ENCODE results near the gene MRPL48. TPM values are rescaled to one million over a fixed set of nuclear protein-coding genes. Genes with fewer than 3 reads are reported as not detected.
"Not testable (repeated sequence)": the region's sequence is repeated elsewhere in the genome, so short reads cannot be mapped to it uniquely, and the experiment has no call there.

Gene MRPL48
- total RNA-seq, 2 experiments from 2014 or later, result 41.3 to 44.9 TPM

DNA sequence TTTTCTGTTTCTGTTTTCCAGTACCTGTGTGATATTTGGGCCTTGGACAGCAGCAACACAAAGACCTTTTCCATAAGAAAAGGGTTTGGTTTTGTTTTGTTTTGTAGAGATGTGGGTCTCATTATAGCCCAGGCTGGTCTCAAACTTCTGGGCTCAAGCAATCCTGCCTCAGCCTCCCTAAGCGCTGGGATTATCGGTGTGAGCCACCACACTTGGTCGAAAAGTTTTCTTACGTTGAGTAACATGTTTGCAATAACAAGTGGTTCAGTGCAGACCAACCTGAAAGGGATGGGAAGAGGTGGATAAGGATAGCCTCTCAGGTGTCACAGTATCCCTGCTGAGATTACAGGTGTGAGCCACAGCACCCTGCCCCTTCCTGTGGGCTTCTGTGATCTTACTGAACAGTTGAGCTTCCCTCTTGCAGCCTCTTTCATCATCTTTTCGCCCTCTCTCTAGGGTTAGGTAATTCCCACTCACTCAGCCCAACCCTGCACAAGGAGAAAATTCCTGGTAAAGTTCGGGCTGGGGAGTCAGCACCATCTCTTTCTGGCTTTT is 3.5 kb upstream of the MRPL48 start:
- Mint-ChIP-seq H3K4me1 (ENCODE audit: low read depth) (peaks cover 12% of the 10 kb centered on the region), H3K9me3 (no peaks in the 10 kb centered on the region), H3K27ac (peak overlapping the region; percentile 15), H3K4me3 (no peak overlapping the region), H3K36me3 (ENCODE audit: low read depth) (no peaks in the 10 kb centered on the region), H3K27me3 (no peaks in the 10 kb centered on the region)
- ChIA-PET POLR2A (no interaction called here), CTCF (interaction anchor here (1.3 kb wide), 1 partner anchor 23 kb away, joined by 8 read pairs; the partner anchor contains the start of gene RAB6A)
- DNase-seq (peak; percentile 23), ATAC-seq (no peak)
- TF ChIP-seq, protein P1, sequence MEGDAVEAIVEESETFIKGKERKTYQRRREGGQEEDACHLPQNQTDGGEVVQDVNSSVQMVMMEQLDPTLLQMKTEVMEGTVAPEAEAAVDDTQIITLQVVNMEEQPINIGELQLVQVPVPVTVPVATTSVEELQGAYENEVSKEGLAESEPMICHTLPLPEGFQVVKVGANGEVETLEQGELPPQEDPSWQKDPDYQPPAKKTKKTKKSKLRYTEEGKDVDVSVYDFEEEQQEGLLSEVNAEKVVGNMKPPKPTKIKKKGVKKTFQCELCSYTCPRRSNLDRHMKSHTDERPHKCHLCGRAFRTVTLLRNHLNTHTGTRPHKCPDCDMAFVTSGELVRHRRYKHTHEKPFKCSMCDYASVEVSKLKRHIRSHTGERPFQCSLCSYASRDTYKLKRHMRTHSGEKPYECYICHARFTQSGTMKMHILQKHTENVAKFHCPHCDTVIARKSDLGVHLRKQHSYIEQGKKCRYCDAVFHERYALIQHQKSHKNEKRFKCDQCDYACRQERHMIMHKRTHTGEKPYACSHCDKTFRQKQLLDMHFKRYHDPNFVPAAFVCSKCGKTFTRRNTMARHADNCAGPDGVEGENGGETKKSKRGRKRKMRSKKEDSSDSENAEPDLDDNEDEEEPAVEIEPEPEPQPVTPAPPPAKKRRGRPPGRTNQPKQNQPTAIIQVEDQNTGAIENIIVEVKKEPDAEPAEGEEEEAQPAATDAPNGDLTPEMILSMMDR (IDR thresholded peaks at IDR 0.05), result no peak
- intact Hi-C loops (cut with micrococcal nuclease), result no loop called here

DNA sequence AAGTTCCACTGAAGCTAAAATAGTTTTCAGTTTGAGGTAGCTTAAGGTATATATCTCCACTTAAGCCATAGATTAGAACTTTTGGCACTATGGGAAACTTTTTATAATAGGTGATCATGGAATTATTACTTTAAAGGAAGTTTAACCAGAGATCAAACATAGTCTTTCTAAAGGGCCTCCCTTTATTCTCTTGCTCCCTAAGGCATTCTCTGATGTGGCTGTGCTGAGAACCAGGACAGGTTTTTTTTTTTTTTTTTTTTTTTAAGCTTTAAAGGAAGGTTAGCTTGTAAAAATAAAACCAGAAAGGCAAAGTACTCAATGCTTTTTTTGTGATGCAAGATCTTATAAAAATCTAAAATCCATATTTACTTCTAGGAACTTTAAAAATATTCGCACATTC is 2.9 kb upstream of the MRPL48 start:
- intact Hi-C loops (cut with micrococcal nuclease), result no loop called here
- ATAC-seq (no peak), DNase-seq (no peak)
- Mint-ChIP-seq H3K27me3 (no peaks in the 10 kb centered on the region), H3K4me1 (ENCODE audit: low read depth) (peaks cover 12% of the 10 kb centered on the region), H3K36me3 (ENCODE audit: low read depth) (no peaks in the 10 kb centered on the region), H3K27ac (peak overlapping the region; percentile 15), H3K9me3 (no peaks in the 10 kb centered on the region), H3K4me3 (no peak overlapping the region)
- POLR2A ChIA-PET, result interaction anchor here (0.8 kb wide), 1 partner anchor 21 kb away, joined by 3 read pairs; no protein-coding TSS in a partner anchor
- CTCF ChIA-PET, result interaction anchor here (1.3 kb wide), 1 partner anchor 24 kb away, joined by 8 read pairs; the partner anchor contains the start of gene RAB6A
- TF ChIP-seq, protein P1 (IDR thresholded peaks at IDR 0.05), result no peak

DNA sequence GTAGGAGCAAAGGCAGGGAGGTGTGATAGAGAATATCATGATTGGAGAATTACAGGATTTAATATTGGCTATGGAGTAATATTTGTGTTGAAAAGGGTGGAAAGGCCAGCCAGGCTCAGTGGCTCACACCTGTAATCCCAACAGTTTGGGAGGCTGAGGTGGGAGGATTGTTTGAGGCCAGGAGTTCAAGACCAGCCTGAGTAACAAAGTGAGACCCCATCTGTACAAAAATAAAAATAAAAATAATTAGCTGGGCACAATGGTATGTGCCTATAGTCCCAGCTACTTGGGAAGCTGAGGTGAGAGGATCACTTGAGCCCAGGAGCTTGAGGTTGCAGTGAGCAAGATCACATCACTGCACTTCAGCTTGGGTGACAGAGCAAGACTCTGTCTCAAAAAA is 2.2 kb upstream of the MRPL48 start:
- ATAC-seq; H3K27ac Mint-ChIP-seq; H3K9me3 Mint-ChIP-seq; intact Hi-C loops (cut with micrococcal nuclease); H3K36me3 Mint-ChIP-seq (ENCODE audit: low read depth); H3K27me3 Mint-ChIP-seq; DNase-seq; H3K4me3 Mint-ChIP-seq: not testable (repeated sequence)
- CTCF ChIA-PET, result interaction anchor here (1.3 kb wide), 1 partner anchor 24 kb away, joined by 8 read pairs; the partner anchor contains the start of gene RAB6A
- peaks cover 12% of the 10 kb centered on the region for H3K4me1 Mint-ChIP-seq (ENCODE audit: low read depth)
- POLR2A ChIA-PET, result interaction anchor here (0.8 kb wide), 1 partner anchor 22 kb away, joined by 3 read pairs; no protein-coding TSS in a partner anchor

DNA sequence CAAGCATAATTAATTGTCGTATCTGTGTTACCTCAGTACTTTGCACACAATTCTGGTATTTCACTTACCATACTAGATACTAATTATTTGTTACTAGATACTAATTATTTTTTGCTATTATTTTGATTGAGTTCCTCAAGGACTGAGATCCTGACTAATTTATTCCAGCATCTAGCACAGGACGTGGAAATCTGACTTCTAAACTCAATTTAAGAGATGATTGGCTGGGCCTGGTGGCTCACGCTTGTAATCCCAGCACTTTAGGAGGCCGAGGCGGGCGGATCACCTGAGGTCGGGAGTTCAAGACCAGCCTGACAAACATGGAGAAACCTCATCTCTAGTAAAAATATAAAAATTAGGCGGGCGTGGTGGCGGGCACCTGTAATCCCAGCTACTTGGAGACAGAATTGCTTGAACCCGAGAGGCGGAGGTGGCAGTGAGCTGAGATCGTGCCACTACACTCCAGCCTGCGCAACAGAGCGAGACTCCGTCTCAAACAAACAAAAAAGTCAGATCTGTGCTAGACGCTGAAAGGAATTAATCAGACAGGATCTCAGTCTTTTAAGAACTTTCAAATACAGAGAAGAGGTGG is 527 bp upstream of the MRPL48 start:
- intact Hi-C loops (cut with micrococcal nuclease), result no loop called here
- H3K27ac Mint-ChIP-seq, result peak overlapping the region; percentile 99
- peak overlapping the region; percentile 99 for H3K4me3 Mint-ChIP-seq
- no peaks in the 10 kb centered on the region for H3K9me3 Mint-ChIP-seq
- ChIA-PET CTCF (interaction anchor here (1.3 kb wide), 1 partner anchor 27 kb away, joined by 4 read pairs; the partner anchor contains the start of gene RAB6A), POLR2A (interaction anchor here (0.8 to 2.6 kb wide), 7 partner anchors 8 to 383 kb away, joined by 3 to 24 read pairs (median 4); partner anchors contain the start of gene RAB6A)
- TF ChIP-seq, protein P1 (IDR thresholded peaks at IDR 0.05), result no peak
- H3K27me3 Mint-ChIP-seq, result no peaks in the 10 kb centered on the region
- H3K36me3 Mint-ChIP-seq (ENCODE audit: low read depth), result peaks cover 2% of the 10 kb centered on the region
- DNase-seq, result peak; percentile 11
- ATAC-seq, result no peak
- H3K4me1 Mint-ChIP-seq (ENCODE audit: low read depth), result peaks cover 14% of the 10 kb centered on the region

DNA sequence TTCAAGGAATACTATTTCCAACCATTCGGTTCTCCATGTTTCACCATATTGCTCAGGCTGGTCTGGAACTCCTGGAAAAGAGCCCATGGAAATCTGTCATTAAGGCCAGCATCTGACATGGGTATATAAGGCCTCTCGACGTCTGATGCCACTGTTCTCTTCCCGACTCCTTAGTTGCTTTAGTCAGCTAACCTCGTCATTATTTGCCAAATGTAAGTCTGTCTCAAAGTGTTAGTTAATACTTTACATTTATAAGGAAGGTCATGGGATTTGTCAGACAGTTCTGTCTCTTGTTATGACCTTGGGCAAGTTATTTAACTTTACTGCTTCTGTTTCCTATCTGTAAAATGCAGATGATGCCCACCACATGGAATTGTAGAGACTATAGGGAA is 1.6 kb downstream of the MRPL48 start:
- H3K4me1 Mint-ChIP-seq (ENCODE audit: low read depth), result peaks cover 20% of the 10 kb centered on the region
- H3K4me3 Mint-ChIP-seq, result peak overlapping the region; percentile 99
- intact Hi-C loops (cut with micrococcal nuclease), result no loop called here
- H3K27ac Mint-ChIP-seq, result peak overlapping the region; percentile 99
- H3K36me3 Mint-ChIP-seq (ENCODE audit: low read depth), result peaks cover 6% of the 10 kb centered on the region
- ChIA-PET CTCF (no interaction called here), POLR2A (interaction anchor here (2.6 kb wide), 1 partner anchor 28 kb away, joined by 24 read pairs; the partner anchor contains the start of gene RAB6A)
- no peaks in the 10 kb centered on the region for H3K27me3 Mint-ChIP-seq
- no peak for DNase-seq
- TF ChIP-seq, protein P1 (IDR thresholded peaks at IDR 0.05), result no peak
- no peaks in the 10 kb centered on the region for H3K9me3 Mint-ChIP-seq
- ATAC-seq, result no peak
